IMR-90 (cell line): Measurements from ENCODE around the gene ELANE. TPM values are rescaled to one million over a fixed set of nuclear protein-coding genes. Genes with fewer than 3 reads are reported as not detected.

Experiments
- ATAC-seq: fragments of 200-7000 bp; cut with Tn5 transposase; 2 replicates; pipeline ENCODE4 v1.9.1; 2020; ENCODE audit warnings: low read depth, mild to moderate bottlenecking, moderate library complexity
- BruUV-seq: library from RNA; stranded (reverse); fragments of 400-500 nt; replicated peaks from 2 replicates; lab custom pipeline; 2021; lab: Mats Ljungman, UMichigan
- CTCF ChIA-PET: fragments of 300-600 bp; formaldehyde crosslinking; extraction: SDS; loops from one replicate; lab custom pipeline; 2021; ENCODE audit warnings: antibody characterized with exemption; lab: Yijun Ruan, JAX
- POLR2A ChIA-PET: fragments of 300-600 bp; sonication (Branson Sonifier 250); formaldehyde crosslinking; loops from one replicate; lab custom pipeline; 2022; ENCODE audit warnings: antibody characterized with exemption; ENCODE audit not compliant: unreplicated experiment; lab: Charles Lee
- DNase-seq: peaks from one replicate; pipeline ENCODE4 v3.0.0; 2013
- H2AFZ ChIP-seq: replicated peaks from 2 replicates; pipeline ENCODE3; 2013; ENCODE audit warnings: low read length, mild to moderate bottlenecking; ENCODE audit not compliant: poor library complexity
- H2AK5ac ChIP-seq: 2 replicates; pipeline ENCODE4 v1.6.1; 2013; ENCODE audit warnings: low read depth, low read length, inconsistent platforms
- H2AK9ac ChIP-seq: replicated peaks from 2 replicates; pipeline ENCODE3; 2013; ENCODE audit warnings: mild to moderate bottlenecking, low read depth, low read length, moderate library complexity; ENCODE audit not compliant: poor library complexity
- H2BK120ac ChIP-seq: 2 replicates; pipeline ENCODE4 v1.6.1; 2013; ENCODE audit warnings: low read depth, low read length, inconsistent platforms
- H2BK15ac ChIP-seq: 3 replicates; pipeline ENCODE4 v1.6.1; 2013; ENCODE audit warnings: low read depth, low read length, inconsistent platforms
- H2BK20ac ChIP-seq: 2 replicates; pipeline ENCODE4 v1.6.1; 2013; ENCODE audit warnings: low read depth, mild to moderate bottlenecking, inconsistent platforms, low read length, moderate library complexity
- H2BK5ac ChIP-seq: 2 replicates; pipeline ENCODE4 v1.6.1; 2013; ENCODE audit warnings: mild to moderate bottlenecking, low read depth, low read length, inconsistent platforms; ENCODE audit not compliant: poor library complexity, severe bottlenecking
- H3K14ac ChIP-seq: replicated peaks from 2 replicates; pipeline ENCODE4 v1.6.1; 2013; ENCODE audit warnings: low read depth, low read length, inconsistent platforms
- H3K18ac ChIP-seq: 2 replicates; pipeline ENCODE4 v1.6.1; 2013; ENCODE audit warnings: low read depth, low read length, control low read depth
- H3K23ac ChIP-seq: 2 replicates; pipeline ENCODE4 v1.6.1; 2013; ENCODE audit warnings: low read depth, low read length, inconsistent platforms
- H3K27ac ChIP-seq: 2 replicates; pipeline ENCODE4 v1.5.1; 2013; ENCODE audit warnings: mild to moderate bottlenecking, control low read depth, low read length; ENCODE audit not compliant: insufficient read depth
- H3K27me3 ChIP-seq: 2 replicates; pipeline ENCODE4 v1.6.1; 2013; ENCODE audit warnings: low read length; ENCODE audit not compliant: control insufficient read depth, insufficient read depth
- H3K36me3 ChIP-seq: 2 replicates; pipeline ENCODE4 v1.6.1; 2013; ENCODE audit warnings: low read length, mixed read lengths; ENCODE audit not compliant: control insufficient read depth, insufficient read depth
- H3K4ac ChIP-seq: 2 replicates; pipeline ENCODE4 v1.6.1; 2013; ENCODE audit warnings: low read depth, low read length, inconsistent platforms
- H3K4me1 ChIP-seq: 2 replicates; pipeline ENCODE4 v1.6.1; 2013; ENCODE audit warnings: low read length, mixed read lengths; ENCODE audit not compliant: control insufficient read depth, insufficient read depth
- H3K4me2 ChIP-seq: 2 replicates; pipeline ENCODE4 v1.6.1; 2013; ENCODE audit warnings: low read depth, mild to moderate bottlenecking, control low read depth, low read length, moderate library complexity
- H3K4me3 ChIP-seq: 2 replicates; pipeline ENCODE4 v1.5.1; 2013; ENCODE audit warnings: low read depth, mild to moderate bottlenecking, control low read depth, low read length, moderate library complexity; ENCODE audit not compliant: insufficient read depth
- H3K56ac ChIP-seq: 2 replicates; pipeline ENCODE4 v1.6.1; 2013; ENCODE audit warnings: low read length, inconsistent platforms; ENCODE audit not compliant: insufficient read depth; ENCODE audit errors: extremely low read depth
- H3K79me1 ChIP-seq, 2 experiments: 2 replicates each; pipeline ENCODE4 v1.6.1; 2013; ENCODE audit warnings: low read length in 2 of 2, inconsistent platforms in 1 of 2, low read depth in 1 of 2
- H3K9ac ChIP-seq: 2 replicates; pipeline ENCODE4 v1.6.1; 2013; ENCODE audit warnings: low read depth, low read length, control low read depth
- H3K9me1 ChIP-seq: 2 replicates; pipeline ENCODE4 v1.6.1; 2013; ENCODE audit warnings: low read length, inconsistent platforms; ENCODE audit not compliant: insufficient read depth
- H3K9me3 ChIP-seq: 2 replicates; pipeline ENCODE4 v1.6.1; 2013; ENCODE audit warnings: low read length; ENCODE audit not compliant: control insufficient read depth, insufficient read depth
- H4K20me1 ChIP-seq: 2 replicates; pipeline ENCODE4 v1.6.1; 2013; ENCODE audit warnings: low read length, inconsistent platforms; ENCODE audit not compliant: insufficient read depth
- H4K5ac ChIP-seq: 2 replicates; pipeline ENCODE4 v1.6.1; 2013; ENCODE audit warnings: mild to moderate bottlenecking, low read depth, low read length, control low read depth
- H4K8ac ChIP-seq, 2 experiments: 2 replicates each; pipeline ENCODE4 v1.6.1; 2013; ENCODE audit warnings: low read depth in 2 of 2, low read length in 2 of 2, control low read depth in 1 of 2, inconsistent platforms in 1 of 2
- H4K91ac ChIP-seq: 2 replicates; pipeline ENCODE4 v1.6.1; 2013; ENCODE audit warnings: low read depth, low read length, inconsistent platforms; ENCODE audit not compliant: insufficient read depth
- CEBPB ChIP-seq: IDR thresholded peaks from 2 replicates; pipeline ENCODE4 v1.6.1; 2012; ENCODE audit warnings: low read depth, low read length, improper control_type of control experiment
- MXI1 ChIP-seq: IDR thresholded peaks from 2 replicates; pipeline ENCODE4 v1.6.1; 2012; ENCODE audit warnings: low read depth, mild to moderate bottlenecking, low read length, moderate library complexity, borderline replicate concordance
- WGBS, 2 experiments: methylation state at CpG; one replicate each; pipeline versions ENCODE4 v1.1.5 to v1.1.7; 2013; ENCODE audit warnings: missing lambda C conversion rate in 2 of 2; ENCODE audit not compliant: insufficient read length in 1 of 2; ENCODE audit errors: extremely low coverage in 2 of 2; 5-methylcytosine and 5-hydroxymethylcytosine counted together
- dilution Hi-C: fragments of 300-500 bp; cut with HindIII; formaldehyde crosslinking; loops from one replicate; pipeline ENCODE4 v1.14.3; 2018; ENCODE audit warnings: low sequenced_read_pairs; ENCODE audit not compliant: unreplicated experiment
- in situ Hi-C: fragments of 300-500 bp; cut with MboI; formaldehyde crosslinking; loops from 3 replicates; pipeline ENCODE4 v1.14.3; 2019; ENCODE audit warnings: low sequenced_read_pairs, inconsistent platforms, mixed read lengths
- intact Hi-C: fragments of 100-400 bp; cut with micrococcal nuclease; formaldehyde crosslinking; loops from 2 replicates; pipeline ENCODE4 v1.10.0; 2022
- polyA plus RNA-seq, 3 experiments: library from polyadenylated mRNA; depleted of rRNA; stranded (reverse); fragments of >200 nt; gene quantifications; 2 replicates each; pipeline ENCODE4 v1.2.3, GENCODE V29; 2012; ENCODE audit warnings: low replicate concordance in 1 of 3
- total RNA-seq: library from RNA; depleted of rRNA; stranded (reverse); fragments of >200 nt; gene quantifications from 2 replicates; pipeline ENCODE4 v1.2.3, GENCODE V29; 2012

ELANE gene
- total and polyA plus RNA-seq, 2 of the 4 experiments (the other 2 are of a cell fraction): 0.27 TPM; not detected in 1

DNA sequence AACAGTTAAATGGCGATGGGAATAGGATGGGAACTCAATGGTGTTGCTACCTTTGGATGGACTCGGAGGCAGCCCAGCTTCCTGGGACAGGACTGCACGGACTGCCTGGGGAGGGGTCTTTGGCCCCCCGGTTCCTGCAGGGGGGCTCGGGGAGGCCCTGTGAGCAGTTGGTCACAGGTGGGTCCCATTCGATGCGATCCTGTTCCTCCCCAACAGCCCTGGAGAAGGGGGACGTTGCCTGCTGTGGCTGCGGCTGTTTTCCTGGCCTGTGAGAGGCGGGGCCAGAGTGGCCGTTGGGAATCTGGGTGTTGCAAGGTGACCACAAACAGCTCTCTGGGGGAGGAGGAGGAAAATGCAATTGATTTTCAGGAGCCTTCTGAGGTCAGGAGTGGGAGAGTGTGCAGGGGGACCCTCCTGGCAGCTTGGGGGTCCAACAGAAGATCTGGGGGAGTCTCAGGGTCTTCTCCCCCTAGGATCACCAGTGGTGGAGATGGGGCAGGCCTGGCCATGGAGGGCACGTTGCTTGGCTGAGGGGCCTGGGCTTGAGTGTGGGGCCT lies 28.5 kb upstream of the ELANE start:
- dilution Hi-C loops: no loop called here
- Histone ChIP-seq H3K14ac (no peak overlapping the region), H2BK120ac (no peak overlapping the region), H3K18ac (no peak overlapping the region), H3K4me3 (no peak overlapping the region), H3K23ac (no peak overlapping the region), H3K27ac (no peak overlapping the region), H4K91ac (no peak overlapping the region), H3K79me1 (no peaks in the 10 kb centered on the region), H4K20me1 (no peaks in the 10 kb centered on the region), H3K9ac (no peak overlapping the region), H2AFZ (peak overlapping the region; percentile 2), H3K36me3 (no peaks in the 10 kb centered on the region), H3K4me1 (peaks cover 3% of the 10 kb centered on the region; the same call in 1 of the 2 replicates), H2AK9ac (no peak overlapping the region), H2BK5ac (no peak overlapping the region), H2BK20ac (no peak overlapping the region), H2AK5ac (no peak overlapping the region; the same call in 1 of the 2 replicates), H3K4ac (no peak overlapping the region), H3K4me2 (no peak overlapping the region; the same call in 1 of the 2 replicates), H3K56ac (no peak overlapping the region), H4K8ac (no peak overlapping the region), H3K9me1 (no peaks in the 10 kb centered on the region), H2BK15ac (no peak overlapping the region), H3K27me3 (peaks cover 2% of the 10 kb centered on the region; the same call in 1 of the 2 replicates), H3K9me3 (no peaks in the 10 kb centered on the region), H4K5ac (no peak overlapping the region)
- POLR2A ChIA-PET: no interaction called here
- CTCF ChIA-PET: no interaction called here
- WGBS, 2 experiments: 60% methylated on average over 4 of the region's 12 CpGs; no CpG with 5 or more reads in 1 of the 2 experiments
- DNase-seq: no peak
- intact Hi-C loops: no loop called here
- in situ Hi-C loops: no loop called here
- 0 out of 2 replicates have a peak, but pooled peaks have one; percentile 18 for ATAC-seq
- BruUV-seq: no TSS peak
- TF ChIP-seq CEBPB: 0 out of 2 replicates have a peak, but pooled peaks have one; percentile 4
- TF ChIP-seq MXI1: no peak
